ENCODE results near the gene EHBP1L1.

The EHBP1L1 gene

GRCh38 chr11:65575568-65576231 lies at the start of gene EHBP1L1:
TSS of gene EHBP1L1 (plus strand) at chr11:65576053. CDS start at chr11:65576303, 250 bp downstream.
- DNase-seq (ENCODE audit: low spot score) = peak; percentile 94

GRCh38 chr11:65526744-65527143 lies 49.1 kb upstream of the EHBP1L1 start:
- no peak for DNase-seq (ENCODE audit: low spot score)

GRCh38 chr11:65528819-65529350 lies 47.0 kb upstream of the EHBP1L1 start:
- no peak for DNase-seq (ENCODE audit: low spot score)

GRCh38 chr11:65529475-65530156 lies 46.2 kb upstream of the EHBP1L1 start:
- DNase-seq (ENCODE audit: low spot score) = no peak

- DNase-seq (ENCODE audit: low spot score) = no peak
Observed at GRCh38 chr11:65530157-65530496, 45.7 kb upstream of the EHBP1L1 start.

- DNase-seq (ENCODE audit: low spot score) = no peak
Observed at GRCh38 chr11:65532388-65533064, 43.3 kb upstream of the EHBP1L1 start.

DNA sequence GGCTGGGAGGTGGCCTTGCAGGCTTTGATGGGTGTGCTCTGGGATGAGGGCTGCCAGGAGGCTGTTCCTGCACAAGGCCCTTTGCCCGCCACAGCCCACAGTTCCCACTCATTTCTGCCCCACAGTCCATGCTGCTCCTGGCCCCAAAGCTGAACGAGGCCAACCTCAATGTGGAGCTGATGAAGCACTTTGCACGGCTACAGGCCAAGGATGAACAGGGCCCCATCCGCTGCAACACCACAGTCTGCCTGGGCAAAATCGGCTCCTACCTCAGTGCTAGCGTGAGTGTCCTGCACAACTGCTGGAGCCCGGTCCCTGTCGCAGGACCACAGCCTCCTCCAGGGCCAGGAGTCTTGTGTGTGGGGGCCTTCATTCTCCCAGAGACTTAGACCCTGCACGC lies 40.8 kb upstream of the EHBP1L1 start:
- DNase-seq (ENCODE audit: low spot score) = no peak

DNA sequence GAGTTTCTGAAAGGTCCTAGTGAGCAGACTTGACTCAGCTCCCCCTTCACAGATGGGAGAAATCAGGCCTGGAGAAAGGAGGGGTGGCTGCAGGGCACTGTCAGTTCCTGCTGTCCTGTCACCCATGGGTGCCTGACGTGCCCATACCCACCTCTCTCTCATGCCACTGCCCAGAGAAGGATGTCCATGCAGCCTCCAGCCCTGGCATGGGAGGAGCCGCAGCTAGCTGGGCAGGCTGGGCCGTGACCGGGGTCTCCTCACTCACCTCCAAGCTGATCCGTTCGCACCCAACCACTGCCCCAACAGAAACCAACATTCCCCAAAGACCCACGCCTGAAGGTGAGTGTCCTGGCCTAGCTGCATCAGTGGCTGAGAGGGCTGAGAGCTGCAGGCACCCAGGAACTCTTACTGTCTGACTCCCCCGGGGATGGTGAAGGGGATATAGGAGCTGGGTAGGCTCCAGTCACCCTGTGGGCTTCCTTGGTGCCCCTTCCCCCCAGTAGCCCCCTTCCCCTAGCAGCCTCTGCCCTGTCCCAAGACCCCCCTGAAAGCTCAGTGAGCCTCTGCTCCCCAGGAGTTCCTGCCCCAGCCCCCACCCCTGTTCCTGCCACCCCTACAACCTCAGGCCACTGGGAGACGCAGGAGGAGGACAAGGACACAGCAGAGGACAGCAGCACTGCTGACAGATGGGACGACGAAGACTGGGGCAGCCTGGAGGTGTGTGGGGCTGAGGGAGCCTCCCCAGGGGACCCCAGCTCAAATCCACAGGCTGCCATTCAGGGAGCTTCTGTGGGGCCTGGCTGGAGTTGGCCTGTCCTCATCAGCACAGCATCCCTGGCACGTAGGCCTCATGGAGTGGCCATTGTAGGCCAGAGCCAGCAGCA lies 39.2 kb upstream of the EHBP1L1 start:
- no peak for DNase-seq (ENCODE audit: low spot score)

- no peak for DNase-seq (ENCODE audit: low spot score)
Observed at GRCh38 chr11:65537296-65537597, 38.6 kb upstream of the EHBP1L1 start.

DNA sequence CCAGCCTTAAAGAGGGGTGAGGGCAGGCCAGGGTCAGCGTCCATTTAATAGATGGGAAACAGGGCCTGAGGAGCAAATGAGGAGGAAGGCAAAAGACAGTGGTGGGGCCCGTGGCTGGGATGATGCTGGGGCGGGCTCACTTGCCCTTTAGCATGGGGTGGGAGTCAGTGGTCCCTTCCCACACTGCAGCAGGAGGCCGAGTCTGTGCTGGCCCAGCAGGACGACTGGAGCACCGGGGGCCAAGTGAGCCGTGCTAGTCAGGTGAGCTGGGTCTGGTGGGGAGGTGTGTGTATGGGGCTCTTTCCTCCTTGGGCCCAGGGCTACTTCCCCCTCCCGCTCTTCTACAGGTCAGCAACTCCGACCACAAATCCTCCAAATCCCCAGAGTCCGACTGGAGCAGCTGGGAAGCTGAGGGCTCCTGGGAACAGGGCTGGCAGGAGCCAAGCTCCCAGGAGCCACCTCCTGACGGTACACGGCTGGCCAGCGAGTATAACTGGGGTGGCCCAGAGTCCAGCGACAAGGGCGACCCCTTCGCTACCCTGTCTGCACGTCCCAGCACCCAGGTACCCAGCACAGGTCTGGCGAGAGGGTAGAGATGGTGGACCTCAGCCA lies 38.1 kb upstream of the EHBP1L1 start:
- DNase-seq (ENCODE audit: low spot score) = no peak

- DNase-seq (ENCODE audit: low spot score) = no peak
Observed at GRCh38 chr11:65538232-65538914, 37.5 kb upstream of the EHBP1L1 start.

- no peak for DNase-seq (ENCODE audit: low spot score)
Observed at GRCh38 chr11:65538915-65539743, 36.7 kb upstream of the EHBP1L1 start.

DNA sequence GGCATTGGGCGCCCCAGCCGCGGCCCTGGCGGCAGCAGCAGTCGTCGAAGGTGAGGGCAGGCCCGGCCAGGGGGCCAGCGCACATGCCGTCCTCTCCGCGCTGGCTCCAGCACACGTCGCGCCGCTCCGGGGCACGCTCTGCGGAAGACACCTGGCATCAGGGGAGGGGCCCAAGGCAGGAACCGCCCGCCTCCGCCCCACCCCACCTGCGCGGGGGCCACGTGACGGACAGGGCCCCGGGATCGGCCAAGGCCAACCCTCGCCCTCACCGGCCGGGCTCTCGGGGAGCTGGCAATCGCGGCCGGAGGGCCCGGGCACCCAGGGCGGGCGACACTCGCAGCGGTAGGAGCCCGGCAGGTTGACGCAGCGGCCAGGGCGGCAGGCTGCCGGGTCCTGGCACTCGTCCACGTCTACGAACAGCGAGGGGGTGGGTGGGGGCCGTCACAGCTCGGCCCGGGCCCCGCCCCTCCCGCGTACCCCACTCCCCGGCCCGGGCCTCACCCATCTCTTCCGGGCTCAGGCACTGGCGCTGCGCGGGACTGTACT lies 36.0 kb upstream of the EHBP1L1 start:
- no peak for DNase-seq (ENCODE audit: low spot score)

GRCh38 chr11:65540290-65541092 lies 35.4 kb upstream of the EHBP1L1 start:
- DNase-seq (ENCODE audit: low spot score) = peak; percentile 96

DNA sequence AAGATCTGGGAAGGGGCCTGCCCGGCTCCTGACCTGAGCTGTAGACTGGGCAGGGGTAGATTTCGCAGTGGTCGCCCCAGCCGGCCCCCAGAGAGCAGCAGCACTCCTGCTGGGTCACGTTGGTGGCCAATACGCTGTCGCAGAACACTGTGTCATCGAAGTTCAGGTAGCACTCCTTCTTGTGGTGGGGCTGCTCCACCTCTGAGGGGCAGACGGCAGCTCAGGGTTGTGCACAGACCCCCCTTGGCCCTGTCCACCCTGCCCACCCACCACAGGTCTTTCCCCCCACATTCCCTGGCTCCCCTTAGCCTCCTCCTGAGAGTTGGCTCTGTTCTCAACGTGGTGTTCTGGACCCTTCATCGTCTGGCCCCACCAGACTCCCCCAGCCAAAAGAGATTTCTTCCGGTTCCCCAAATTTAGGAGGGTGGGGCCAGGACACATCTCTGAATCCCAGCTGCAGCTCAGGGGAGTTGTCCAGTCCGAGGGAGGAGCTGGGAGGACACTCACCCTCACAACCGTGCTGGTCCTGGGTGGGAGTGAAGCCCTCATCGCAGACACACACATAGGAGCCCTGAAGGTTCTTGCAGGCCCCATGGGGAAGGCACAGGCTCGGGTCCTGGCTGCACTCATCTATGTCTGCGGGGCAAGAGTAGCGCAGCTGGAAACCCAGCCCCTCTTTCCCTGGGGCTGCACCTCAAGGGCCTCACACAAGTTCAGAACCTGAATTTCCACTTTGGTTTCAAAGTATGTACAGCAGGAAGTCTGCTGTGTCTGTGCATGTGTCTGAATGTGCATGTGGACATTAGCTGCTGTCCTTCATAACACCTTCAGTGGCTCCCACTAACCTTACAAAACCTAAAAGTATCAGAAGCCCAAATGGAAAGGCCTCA lies 34.5 kb upstream of the EHBP1L1 start:
- DNase-seq (ENCODE audit: low spot score) = no peak

DNA sequence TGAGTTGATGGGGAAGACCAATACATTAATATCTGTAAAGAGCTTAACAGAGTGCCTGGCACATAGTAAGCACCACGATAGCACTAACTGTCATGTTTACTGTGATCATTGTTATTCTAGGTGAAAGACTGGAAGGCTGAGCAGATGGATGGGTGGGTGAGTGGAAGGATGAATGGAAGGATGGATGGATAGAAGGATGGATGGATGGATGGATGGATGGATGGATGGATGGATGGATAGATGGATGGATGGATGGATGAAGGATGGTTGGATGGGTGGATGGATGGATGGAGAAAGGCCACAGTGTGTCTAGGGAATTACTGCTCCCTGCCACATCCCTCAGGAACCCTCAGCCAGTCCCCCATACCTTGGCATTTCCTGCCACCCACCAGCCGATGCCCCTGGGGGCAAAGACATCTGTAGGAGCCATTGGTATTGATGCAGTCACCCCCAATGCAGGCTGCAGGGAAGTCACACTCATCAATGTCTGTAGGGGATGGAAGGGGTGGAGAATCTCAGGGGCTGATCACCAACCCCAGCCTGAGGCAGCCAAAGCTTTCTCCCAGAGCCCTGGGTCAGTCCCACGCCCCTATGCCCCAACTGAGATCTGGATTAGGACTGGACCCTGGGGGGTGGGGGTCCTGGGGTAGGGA lies 33.0 kb upstream of the EHBP1L1 start:
- DNase-seq (ENCODE audit: low spot score) = no peak

DNA sequence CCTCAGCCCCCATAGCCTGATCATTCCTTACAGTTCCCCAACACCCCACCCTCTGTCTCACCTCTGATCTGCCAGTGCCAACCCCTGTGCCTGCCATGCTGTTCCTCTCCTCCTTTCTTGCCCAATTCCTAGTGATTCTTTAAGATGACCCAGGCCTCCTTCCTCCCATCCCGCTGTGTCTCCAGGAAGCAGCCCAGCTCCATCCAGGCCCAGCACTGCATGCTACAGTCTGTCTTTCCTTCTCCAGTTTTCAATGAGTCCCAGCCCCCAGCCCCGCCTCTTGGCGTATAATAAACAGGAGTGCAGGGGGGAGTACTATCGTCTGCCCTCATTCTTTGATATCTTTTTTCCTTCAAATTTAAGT lies 30.0 kb upstream of the EHBP1L1 start:
- DNase-seq (ENCODE audit: low spot score) = no peak

Data from GM03348 (cell line).